ENCODE results near the gene IFITM2. TPM values are rescaled to one million over a fixed set of nuclear protein-coding genes. Genes with fewer than 3 reads are reported as not detected.

The IFITM2 gene
- total and polyA plus RNA-seq, 2 donors from 2014 or later = 814 to 1,111 TPM

DNA sequence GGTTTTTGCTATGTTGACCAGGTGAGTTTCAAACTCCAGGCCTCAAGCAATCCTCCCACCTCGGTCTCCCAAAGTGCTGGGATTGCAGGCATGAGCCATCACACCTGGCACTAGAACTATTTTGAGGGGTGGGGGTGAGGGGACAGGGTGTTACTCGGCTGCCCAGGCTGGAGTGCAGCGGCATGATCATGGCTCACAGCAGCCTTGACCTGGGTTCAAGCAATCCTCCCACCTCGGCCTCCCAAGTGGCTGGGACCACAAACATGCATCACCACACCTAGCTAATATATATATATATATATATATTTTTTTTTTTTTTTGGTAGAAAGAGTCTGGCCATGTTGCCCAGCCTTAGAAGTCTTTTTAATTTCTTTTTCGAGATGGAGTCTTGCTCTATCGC is 30.1 kb downstream of the IFITM2 start:
- FAIRE-seq (no peak), DNase-seq (no peak)
- Histone ChIP-seq H3K9ac (ENCODE audit: low read length in 3 of 3) (no peak overlapping the region), H3K4me3 (ENCODE audit: low read length in 3 of 3) (no peak overlapping the region), H3K4me1 (ENCODE audit: control insufficient read depth in 2 of 3, insufficient read depth in 2 of 3, low read depth in 1 of 3, low read length in 3 of 3) (peaks cover 3 to 5% (median 4%) of the 10 kb centered on the region in 3 donors), H3K27ac (ENCODE audit: low read depth in 2 of 2, low read length in 2 of 2) (no peak overlapping the region), H3K9me3 (ENCODE audit: control insufficient read depth in 2 of 3, insufficient read depth in 1 of 3, low read length in 3 of 3) (no peaks in the 10 kb centered on the region), H3K36me3 (ENCODE audit: control insufficient read depth in 2 of 3, insufficient read depth in 3 of 3, low read length in 3 of 3) (no peaks in the 10 kb centered on the region), H3K27me3 (ENCODE audit: control insufficient read depth, insufficient read depth, low read length) (no peaks in the 10 kb centered on the region)
- intact Hi-C loops (cut with DNase I) = no loop called here
- TF ChIP-seq, protein P1, sequence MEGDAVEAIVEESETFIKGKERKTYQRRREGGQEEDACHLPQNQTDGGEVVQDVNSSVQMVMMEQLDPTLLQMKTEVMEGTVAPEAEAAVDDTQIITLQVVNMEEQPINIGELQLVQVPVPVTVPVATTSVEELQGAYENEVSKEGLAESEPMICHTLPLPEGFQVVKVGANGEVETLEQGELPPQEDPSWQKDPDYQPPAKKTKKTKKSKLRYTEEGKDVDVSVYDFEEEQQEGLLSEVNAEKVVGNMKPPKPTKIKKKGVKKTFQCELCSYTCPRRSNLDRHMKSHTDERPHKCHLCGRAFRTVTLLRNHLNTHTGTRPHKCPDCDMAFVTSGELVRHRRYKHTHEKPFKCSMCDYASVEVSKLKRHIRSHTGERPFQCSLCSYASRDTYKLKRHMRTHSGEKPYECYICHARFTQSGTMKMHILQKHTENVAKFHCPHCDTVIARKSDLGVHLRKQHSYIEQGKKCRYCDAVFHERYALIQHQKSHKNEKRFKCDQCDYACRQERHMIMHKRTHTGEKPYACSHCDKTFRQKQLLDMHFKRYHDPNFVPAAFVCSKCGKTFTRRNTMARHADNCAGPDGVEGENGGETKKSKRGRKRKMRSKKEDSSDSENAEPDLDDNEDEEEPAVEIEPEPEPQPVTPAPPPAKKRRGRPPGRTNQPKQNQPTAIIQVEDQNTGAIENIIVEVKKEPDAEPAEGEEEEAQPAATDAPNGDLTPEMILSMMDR (IDR thresholded peaks at IDR 0.05; ENCODE audit: borderline replicate concordance, extremely low read depth, insufficient read depth) = no peak

- no peak overlapping the region for H3K27ac ChIP-seq (ENCODE audit: low read depth in 2 of 2, low read length in 2 of 2)
- peak; percentile 17 for FAIRE-seq
- H3K4me3 ChIP-seq (ENCODE audit: low read length in 3 of 3) = no peak overlapping the region
Observed at GRCh38 chr11:339963-340362, 32.3 kb downstream of the IFITM2 start.

GRCh38 chr11:340539-341512 is 33.2 kb downstream of the IFITM2 start:
- Histone ChIP-seq H3K9me3 (ENCODE audit: control insufficient read depth in 2 of 3, insufficient read depth in 1 of 3, low read length in 3 of 3) (no peaks in the 10 kb centered on the region), H3K27ac (ENCODE audit: low read depth in 2 of 2, low read length in 2 of 2) (no peak overlapping the region), H3K27me3 (ENCODE audit: control insufficient read depth, insufficient read depth, low read length) (no peaks in the 10 kb centered on the region), H3K4me3 (ENCODE audit: low read length in 3 of 3) (no peak overlapping the region), H3K4me1 (ENCODE audit: control insufficient read depth in 2 of 3, insufficient read depth in 2 of 3, low read depth in 1 of 3, low read length in 3 of 3) (peaks cover 3 to 5% (median 4%) of the 10 kb centered on the region in 3 donors), H3K36me3 (ENCODE audit: control insufficient read depth in 2 of 3, insufficient read depth in 3 of 3, low read length in 3 of 3) (no peaks in the 10 kb centered on the region), H3K9ac (ENCODE audit: low read length in 3 of 3) (no peak overlapping the region)
- intact Hi-C loops (cut with DNase I) = no loop called here
- FAIRE-seq (no peak), DNase-seq (no peak)
- TF ChIP-seq, protein P1 (IDR thresholded peaks at IDR 0.05; ENCODE audit: borderline replicate concordance, extremely low read depth, insufficient read depth) = no peak

More at GRCh38 chr11:339963-340362, 32.3 kb downstream of the IFITM2 start:
- TF ChIP-seq, protein P1 (IDR thresholded peaks at IDR 0.05; ENCODE audit: borderline replicate concordance, extremely low read depth, insufficient read depth) = no peak
- Histone ChIP-seq H3K9me3 (ENCODE audit: control insufficient read depth in 2 of 3, insufficient read depth in 1 of 3, low read length in 3 of 3) (no peaks in the 10 kb centered on the region), H3K36me3 (ENCODE audit: control insufficient read depth in 2 of 3, insufficient read depth in 3 of 3, low read length in 3 of 3) (no peaks in the 10 kb centered on the region), H3K9ac (ENCODE audit: low read length in 3 of 3) (no peak overlapping the region), H3K27me3 (ENCODE audit: control insufficient read depth, insufficient read depth, low read length) (no peaks in the 10 kb centered on the region), H3K4me1 (ENCODE audit: control insufficient read depth in 2 of 3, insufficient read depth in 2 of 3, low read depth in 1 of 3, low read length in 3 of 3) (peaks cover 3 to 5% (median 4%) of the 10 kb centered on the region in 3 donors)
- intact Hi-C loops (cut with DNase I) = no loop called here
- DNase-seq = no peak

Data from kidney (tissue), 14 donors.